GM12864 (cell line): ENCODE data around the gene ENTPD5.

Experiments used
- DNase-seq: peaks from one replicate; pipeline ENCODE4 v3.0.0-alpha.2; 2011; ENCODE audit warnings: low read depth
- H3K4me3 ChIP-seq: 2 replicates; pipeline ENCODE4 v1.5.1; 2011; ENCODE audit warnings: mild to moderate bottlenecking, low read depth, low read length, control low read depth
- TF ChIP-seq, protein P1 (sequence below): IDR thresholded peaks from 2 replicates; pipeline ENCODE4 v1.5.1; 2011; ENCODE audit warnings: low read depth, mild to moderate bottlenecking, moderate library complexity, low read length, control low read depth, inconsistent platforms; ENCODE audit errors: missing control alignments

ENTPD5 gene

DNA sequence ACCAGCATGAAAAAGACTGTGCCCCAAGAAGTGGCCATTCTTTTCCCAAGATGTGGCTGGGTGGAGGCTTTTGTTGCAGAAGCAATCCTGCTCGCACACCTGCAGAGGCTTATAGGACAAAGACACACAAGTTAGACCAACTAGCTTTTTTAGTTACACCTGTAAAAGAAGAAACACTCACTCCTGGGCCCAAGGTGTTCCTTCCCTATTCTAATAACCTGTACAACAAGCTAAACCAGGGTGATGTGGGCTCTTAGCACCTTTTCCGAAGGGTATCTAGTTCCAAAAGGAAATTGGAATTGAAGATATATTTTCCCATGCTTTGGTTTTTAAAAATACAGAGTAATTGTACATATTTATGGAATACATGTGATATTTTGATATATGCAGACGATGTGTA lies 31.0 kb downstream of the ENTPD5 start:
- no peak for DNase-seq
- no peak overlapping the region for H3K4me3 ChIP-seq
- TF ChIP-seq, protein P1, sequence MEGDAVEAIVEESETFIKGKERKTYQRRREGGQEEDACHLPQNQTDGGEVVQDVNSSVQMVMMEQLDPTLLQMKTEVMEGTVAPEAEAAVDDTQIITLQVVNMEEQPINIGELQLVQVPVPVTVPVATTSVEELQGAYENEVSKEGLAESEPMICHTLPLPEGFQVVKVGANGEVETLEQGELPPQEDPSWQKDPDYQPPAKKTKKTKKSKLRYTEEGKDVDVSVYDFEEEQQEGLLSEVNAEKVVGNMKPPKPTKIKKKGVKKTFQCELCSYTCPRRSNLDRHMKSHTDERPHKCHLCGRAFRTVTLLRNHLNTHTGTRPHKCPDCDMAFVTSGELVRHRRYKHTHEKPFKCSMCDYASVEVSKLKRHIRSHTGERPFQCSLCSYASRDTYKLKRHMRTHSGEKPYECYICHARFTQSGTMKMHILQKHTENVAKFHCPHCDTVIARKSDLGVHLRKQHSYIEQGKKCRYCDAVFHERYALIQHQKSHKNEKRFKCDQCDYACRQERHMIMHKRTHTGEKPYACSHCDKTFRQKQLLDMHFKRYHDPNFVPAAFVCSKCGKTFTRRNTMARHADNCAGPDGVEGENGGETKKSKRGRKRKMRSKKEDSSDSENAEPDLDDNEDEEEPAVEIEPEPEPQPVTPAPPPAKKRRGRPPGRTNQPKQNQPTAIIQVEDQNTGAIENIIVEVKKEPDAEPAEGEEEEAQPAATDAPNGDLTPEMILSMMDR: no peak

DNA sequence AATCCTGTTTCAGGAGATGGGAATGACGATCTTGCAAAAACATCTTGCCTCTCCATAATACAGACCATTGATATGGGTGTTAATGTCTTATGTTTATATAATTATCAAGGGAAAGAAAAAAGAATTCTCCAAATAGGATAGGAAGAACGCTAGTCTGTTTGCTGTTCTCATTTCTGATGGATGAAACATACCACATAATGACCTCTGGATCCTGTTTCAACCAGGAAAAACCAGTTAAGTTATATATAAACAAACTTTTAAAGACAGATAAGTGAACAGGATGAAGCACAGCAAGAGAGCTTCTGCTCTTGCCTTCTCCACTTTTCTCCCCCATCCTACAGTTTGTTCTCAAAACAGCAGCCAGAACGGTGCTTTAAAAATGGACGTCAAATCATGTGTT lies 41.2 kb downstream of the ENTPD5 start:
- H3K4me3 ChIP-seq: no peak overlapping the region
- TF ChIP-seq, protein P1: no peak
- no peak for DNase-seq

DNA sequence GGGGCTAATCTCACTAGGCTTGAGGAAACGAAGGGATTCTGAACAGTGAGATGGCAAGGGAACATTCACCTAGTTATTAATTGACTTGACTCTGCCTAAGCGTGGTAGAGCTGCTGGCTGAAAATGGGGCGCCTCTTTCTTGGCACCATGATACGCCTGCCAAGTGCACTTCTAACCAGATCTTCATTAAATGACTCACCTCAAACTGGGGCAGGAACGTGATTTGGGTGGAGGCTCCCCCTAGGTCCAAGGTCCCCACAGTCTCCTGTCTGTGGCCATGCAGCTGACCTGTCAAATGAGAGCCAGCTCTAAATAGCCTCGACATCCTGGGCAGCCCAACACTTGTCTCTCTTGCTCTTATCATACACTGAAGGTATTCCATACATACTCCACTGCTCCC lies 43.0 kb downstream of the ENTPD5 start:
- H3K4me3 ChIP-seq: no peak overlapping the region
- no peak for DNase-seq

DNA sequence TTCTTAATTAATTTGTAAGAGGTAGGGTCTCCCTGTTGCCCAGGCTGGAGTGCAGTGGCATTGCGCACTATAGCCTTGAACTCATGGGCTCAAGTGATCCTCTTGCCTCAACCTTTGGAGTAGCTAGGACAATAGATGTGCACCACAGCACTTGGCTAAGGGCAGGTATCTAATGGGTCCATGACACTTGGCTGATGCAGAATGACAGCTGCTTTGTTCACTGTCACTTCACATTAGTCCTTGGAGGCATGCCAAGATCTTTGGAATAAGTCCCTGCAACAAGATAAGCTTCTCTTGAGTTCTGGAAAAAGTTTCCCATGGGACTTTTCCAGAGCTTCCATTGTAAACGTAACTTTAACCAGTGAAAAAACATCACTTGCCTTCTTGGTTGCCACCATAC lies 45.6 kb downstream of the ENTPD5 start:
- DNase-seq: no peak
- H3K4me3 ChIP-seq: no peak overlapping the region
- TF ChIP-seq, protein P1: no peak

More for the DNA sequence above, 43.0 kb downstream of the ENTPD5 start:
- TF ChIP-seq, protein P1: no peak

DNA sequence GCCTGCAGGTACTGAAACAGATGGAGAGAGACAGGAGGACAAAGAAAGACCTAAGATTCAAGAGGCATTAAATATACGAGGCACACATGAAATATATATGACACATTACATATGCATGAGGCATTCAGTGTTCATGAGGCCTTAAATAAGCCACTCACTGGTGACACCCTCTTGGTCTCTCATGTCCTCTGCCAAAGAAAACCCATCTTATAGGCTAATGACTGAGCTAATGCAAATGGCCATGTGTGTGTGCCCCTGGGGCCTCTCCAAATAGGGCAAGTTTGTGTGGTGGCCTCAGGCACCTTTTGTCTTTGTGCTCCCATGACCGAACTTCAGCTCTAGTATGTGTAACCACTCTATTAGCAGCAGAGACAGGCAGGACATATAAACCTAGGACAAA lies 50.2 kb downstream of the ENTPD5 start:
- TF ChIP-seq, protein P1: no peak
- no peak overlapping the region for H3K4me3 ChIP-seq
- DNase-seq: no peak

DNA sequence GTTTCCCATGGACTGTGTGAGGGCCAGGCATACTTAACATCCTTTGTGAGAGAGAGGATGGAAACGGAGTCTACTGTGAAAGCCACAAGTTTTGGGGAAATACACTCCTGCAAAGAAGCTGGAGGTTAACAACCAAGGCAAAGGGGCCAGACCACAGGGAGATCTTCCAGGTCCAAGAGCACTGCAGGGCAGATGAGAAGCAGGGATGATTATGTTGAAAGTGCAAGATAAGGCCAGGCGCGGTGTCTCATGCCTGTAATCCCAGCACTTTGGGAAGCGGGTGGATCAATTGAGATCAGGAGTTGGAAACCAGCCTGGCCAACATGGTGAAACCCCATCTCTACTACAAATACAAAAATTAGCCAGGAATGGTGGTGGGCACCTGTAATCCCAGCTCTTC lies 53.9 kb downstream of the ENTPD5 start:
- TF ChIP-seq, protein P1: no peak

DNA sequence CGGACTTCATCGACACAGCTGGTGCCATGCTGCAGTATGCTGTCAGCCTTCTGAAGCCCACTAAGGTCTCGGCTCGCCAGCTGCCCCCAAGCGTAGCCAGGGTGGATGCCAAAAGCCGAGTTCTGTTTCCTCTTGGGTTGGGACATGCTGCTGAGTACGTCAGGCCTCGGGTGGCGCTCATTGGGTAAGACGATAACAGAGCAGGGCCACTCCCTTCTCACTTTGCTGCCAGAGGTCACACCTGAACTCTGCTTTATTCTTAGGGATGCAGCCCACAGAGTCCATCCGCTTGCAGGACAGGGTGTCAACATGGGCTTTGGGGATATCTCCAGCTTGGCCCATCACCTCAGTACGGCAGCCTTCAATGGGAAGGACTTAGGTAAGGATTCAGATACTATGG lies 57.9 kb downstream of the ENTPD5 start:
- TF ChIP-seq, protein P1: no peak
- H3K4me3 ChIP-seq: no peak overlapping the region
- DNase-seq: no peak

More for the DNA sequence above, 53.9 kb downstream of the ENTPD5 start:
- DNase-seq: no peak
- no peak overlapping the region for H3K4me3 ChIP-seq
